HEK293 (cell line): ENCODE data around the gene TTC23L.

Experiments
- CTCF ChIA-PET: fragments of 350-600 bp; formaldehyde crosslinking; extraction: SDS; loops from one replicate; lab custom pipeline; 2021; ENCODE audit warnings: antibody characterized with exemption; lab: Yijun Ruan, JAX
- POLR2A ChIA-PET: fragments of 300-600 bp; formaldehyde crosslinking; extraction: SDS; loops from one replicate; lab custom pipeline; 2020; ENCODE audit warnings: antibody characterized with exemption, inconsistent platforms; lab: Yijun Ruan, JAX
- H3K27ac ChIP-seq: fragments of 200-500 bp; sonication (Bioruptor generic); 2 replicates; pipeline ENCODE4 v1.5.1; 2014; ENCODE audit warnings: low read depth, low read length, control low read depth, inconsistent platforms; ENCODE audit errors: extremely low read depth
- H3K36me3 ChIP-seq, 2 experiments: fragments of 200-500 bp in 1 of 2; sonication (Bioruptor generic) in 1 of 2; 1 replicate in 1 of 2; 2 replicates in 1 of 2; pipeline ENCODE4 v1.5.1; 2014 to 2017; ENCODE audit warnings: inconsistent platforms in 2 of 2, low read length in 2 of 2; ENCODE audit not compliant: control insufficient read depth in 2 of 2, insufficient read depth in 1 of 2
- H3K4me1 ChIP-seq: fragments of 200-500 bp; sonication (Bioruptor generic); 2 replicates; pipeline ENCODE4 v1.5.1; 2014; ENCODE audit warnings: mild to moderate bottlenecking, low read length, inconsistent platforms; ENCODE audit not compliant: control insufficient read depth, insufficient read depth
- H3K4me3 ChIP-seq: 2 replicates; pipeline ENCODE4 v1.5.1; 2011; ENCODE audit warnings: low read depth, mild to moderate bottlenecking, control low read depth, low read length, moderate library complexity
- H3K9me3 ChIP-seq: fragments of 200-500 bp; sonication (Bioruptor generic); 2 replicates; pipeline ENCODE4 v1.5.1; 2014; ENCODE audit warnings: low read depth, low read length, inconsistent platforms; ENCODE audit not compliant: control insufficient read depth, insufficient read depth
- GLIS2 ChIP-seq: fragments of 450-650 bp; formaldehyde crosslinking; IDR thresholded peaks from 2 replicates; pipeline ENCODE4 v1.5.1; 2016; ENCODE audit warnings: missing biosample characterization, missing genetic modification characterization
- HOXA7 ChIP-seq: sonication (generic); formaldehyde crosslinking; IDR thresholded peaks from 2 replicates; pipeline ENCODE4 v1.8.1; 2022; ENCODE audit warnings: missing genetic modification reagents, borderline replicate concordance
- RBAK ChIP-seq: fragments of 450-650 bp; formaldehyde crosslinking; IDR thresholded peaks from 2 replicates; pipeline ENCODE4 v1.5.1; 2016; ENCODE audit warnings: missing biosample characterization, missing genetic modification characterization
- SETDB1 ChIP-seq: IDR thresholded peaks from one replicate; pipeline ENCODE4 v1.6.1; 2017; ENCODE audit warnings: mild to moderate bottlenecking, low read length, moderate library complexity, mixed read lengths; ENCODE audit not compliant: insufficient read length
- SP3 ChIP-seq: fragments of 450-650 bp; formaldehyde crosslinking; IDR thresholded peaks from 2 replicates; pipeline ENCODE4 v1.5.1; 2016; ENCODE audit warnings: missing biosample characterization, missing genetic modification characterization
- ZNF133 ChIP-seq: fragments of 450-650 bp; formaldehyde crosslinking; IDR thresholded peaks from 2 replicates; pipeline ENCODE4 v1.5.1; 2016; ENCODE audit warnings: missing biosample characterization, missing genetic modification characterization
- ZNF202 ChIP-seq: fragments of 450-650 bp; formaldehyde crosslinking; IDR thresholded peaks from 2 replicates; pipeline ENCODE4 v1.5.1; 2016; ENCODE audit warnings: missing biosample characterization, missing genetic modification characterization, borderline replicate concordance
- ZNF266 ChIP-seq: fragments of 450-650 bp; formaldehyde crosslinking; IDR thresholded peaks from 2 replicates; pipeline ENCODE4 v1.5.1; 2016; ENCODE audit warnings: missing biosample characterization, missing genetic modification characterization, low read depth
- ZNF433 ChIP-seq: fragments of 450-650 bp; formaldehyde crosslinking; IDR thresholded peaks from 2 replicates; pipeline ENCODE4 v1.5.1; 2016; ENCODE audit warnings: missing biosample characterization, missing genetic modification characterization, low read depth
- ZNF530 ChIP-seq: fragments of 450-650 bp; formaldehyde crosslinking; IDR thresholded peaks from 2 replicates; pipeline ENCODE4 v1.5.1; 2016; ENCODE audit warnings: low read depth, missing biosample characterization, missing genetic modification characterization
- ZSCAN30 ChIP-seq: fragments of 450-650 bp; IDR thresholded peaks from 2 replicates; pipeline ENCODE4 v1.5.1; 2018; ENCODE audit warnings: missing biosample characterization, mild to moderate bottlenecking, missing genetic modification characterization, moderate library complexity
- TF ChIP-seq, protein P1 (sequence below): fragments of 450-650 bp; formaldehyde crosslinking; IDR thresholded peaks from 2 replicates; pipeline ENCODE4 v1.5.1; 2016; ENCODE audit warnings: missing biosample characterization, missing genetic modification characterization, low read depth
- TF ChIP-seq, protein P2 (sequence below): sonication (generic); formaldehyde crosslinking; IDR thresholded peaks from 2 replicates; pipeline ENCODE4 v1.8.1; 2022; ENCODE audit warnings: mild to moderate bottlenecking, moderate library complexity, missing genetic modification reagents
- TF ChIP-seq, protein P3 (sequence below): fragments of 450-650 bp; formaldehyde crosslinking; IDR thresholded peaks from 2 replicates; pipeline ENCODE4 v1.5.1; 2016; ENCODE audit warnings: missing biosample characterization, missing genetic modification characterization, borderline replicate concordance
- TF ChIP-seq, protein P4 (sequence below): fragments of 450-650 bp; formaldehyde crosslinking; IDR thresholded peaks from 2 replicates; pipeline ENCODE4 v1.5.1; 2016; ENCODE audit warnings: missing biosample characterization, missing genetic modification characterization
- TF ChIP-seq, protein P5 (sequence below): fragments of 450-650 bp; formaldehyde crosslinking; IDR thresholded peaks from 2 replicates; pipeline ENCODE4 v1.5.1; 2016; ENCODE audit warnings: missing biosample characterization, missing genetic modification characterization
- TF ChIP-seq, protein P6 (sequence below): fragments of 450-650 bp; formaldehyde crosslinking; IDR thresholded peaks from 2 replicates; pipeline ENCODE4 v1.5.1; 2016; ENCODE audit warnings: missing biosample characterization, missing genetic modification characterization

The TTC23L gene

DNA sequence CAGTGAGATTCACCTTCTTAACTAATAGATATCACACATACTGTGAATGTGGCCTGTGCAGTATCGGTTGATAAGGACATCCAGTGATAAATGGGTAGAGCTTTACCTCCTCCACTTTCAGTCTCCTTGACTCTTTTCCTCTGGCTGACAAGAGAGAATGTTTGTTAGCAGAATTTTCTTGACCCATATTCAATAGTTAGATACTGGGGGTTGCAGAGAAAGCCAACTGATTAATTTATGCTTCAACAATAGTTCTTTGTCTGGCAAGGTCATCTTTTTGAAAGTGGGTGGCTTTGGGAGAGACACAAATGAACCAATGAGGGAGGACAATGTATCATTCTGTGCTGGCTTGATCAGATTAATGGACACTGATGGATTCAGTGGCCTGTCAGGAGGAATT, 30.3 kb downstream of the TTC23L start (continued):
- TF ChIP-seq, protein P1, sequence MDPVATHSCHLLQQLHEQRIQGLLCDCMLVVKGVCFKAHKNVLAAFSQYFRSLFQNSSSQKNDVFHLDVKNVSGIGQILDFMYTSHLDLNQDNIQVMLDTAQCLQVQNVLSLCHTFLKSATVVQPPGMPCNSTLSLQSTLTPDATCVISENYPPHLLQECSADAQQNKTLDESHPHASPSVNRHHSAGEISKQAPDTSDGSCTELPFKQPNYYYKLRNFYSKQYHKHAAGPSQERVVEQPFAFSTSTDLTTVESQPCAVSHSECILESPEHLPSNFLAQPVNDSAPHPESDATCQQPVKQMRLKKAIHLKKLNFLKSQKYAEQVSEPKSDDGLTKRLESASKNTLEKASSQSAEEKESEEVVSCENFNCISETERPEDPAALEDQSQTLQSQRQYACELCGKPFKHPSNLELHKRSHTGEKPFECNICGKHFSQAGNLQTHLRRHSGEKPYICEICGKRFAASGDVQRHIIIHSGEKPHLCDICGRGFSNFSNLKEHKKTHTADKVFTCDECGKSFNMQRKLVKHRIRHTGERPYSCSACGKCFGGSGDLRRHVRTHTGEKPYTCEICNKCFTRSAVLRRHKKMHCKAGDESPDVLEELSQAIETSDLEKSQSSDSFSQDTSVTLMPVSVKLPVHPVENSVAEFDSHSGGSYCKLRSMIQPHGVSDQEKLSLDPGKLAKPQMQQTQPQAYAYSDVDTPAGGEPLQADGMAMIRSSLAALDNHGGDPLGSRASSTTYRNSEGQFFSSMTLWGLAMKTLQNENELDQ (tag by site-specific recombination): no peak

DNA sequence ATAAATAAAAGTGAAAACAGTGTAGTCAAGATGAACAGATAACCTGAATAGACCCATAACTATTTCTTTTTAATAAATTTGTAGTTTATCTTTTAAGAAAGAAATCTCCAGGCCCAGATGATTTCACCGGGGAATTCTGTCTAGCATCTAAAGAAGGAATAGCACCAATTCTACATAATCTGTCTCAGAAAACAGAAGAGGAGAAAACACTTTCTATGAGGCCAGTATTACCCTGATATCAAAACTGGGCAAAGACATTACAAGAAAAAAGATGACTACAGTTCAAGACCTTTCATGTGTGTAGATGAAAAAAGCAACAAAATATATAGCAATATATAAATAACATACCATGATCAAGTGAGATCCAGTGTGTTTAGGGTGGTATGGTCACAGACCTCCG, 31.4 kb downstream of the TTC23L start:
- Histone ChIP-seq H3K4me1 (peaks cover 7% of the 10 kb centered on the region; the same call in 1 of the 2 replicates), H3K27ac (no peak overlapping the region), H3K4me3 (no peak overlapping the region), H3K9me3 (no peaks in the 10 kb centered on the region), H3K36me3 (no peaks in the 10 kb centered on the region)
- CTCF ChIA-PET: interaction anchor here (0.7 to 1.6 kb wide), 2 partner anchors 28 to 951 kb away, joined by 3 read pairs; no protein-coding TSS in a partner anchor
- TF ChIP-seq, protein P2, sequence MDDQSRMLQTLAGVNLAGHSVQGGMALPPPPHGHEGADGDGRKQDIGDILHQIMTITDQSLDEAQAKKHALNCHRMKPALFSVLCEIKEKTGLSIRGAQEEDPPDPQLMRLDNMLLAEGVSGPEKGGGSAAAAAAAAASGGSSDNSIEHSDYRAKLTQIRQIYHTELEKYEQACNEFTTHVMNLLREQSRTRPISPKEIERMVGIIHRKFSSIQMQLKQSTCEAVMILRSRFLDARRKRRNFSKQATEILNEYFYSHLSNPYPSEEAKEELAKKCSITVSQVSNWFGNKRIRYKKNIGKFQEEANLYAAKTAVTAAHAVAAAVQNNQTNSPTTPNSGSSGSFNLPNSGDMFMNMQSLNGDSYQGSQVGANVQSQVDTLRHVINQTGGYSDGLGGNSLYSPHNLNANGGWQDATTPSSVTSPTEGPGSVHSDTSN (CRISPR knock-in tag): no peak
- peak; percentile 90 for TF ChIP-seq ZNF133 (tag by site-specific recombination)
- POLR2A ChIA-PET: no interaction called here

DNA sequence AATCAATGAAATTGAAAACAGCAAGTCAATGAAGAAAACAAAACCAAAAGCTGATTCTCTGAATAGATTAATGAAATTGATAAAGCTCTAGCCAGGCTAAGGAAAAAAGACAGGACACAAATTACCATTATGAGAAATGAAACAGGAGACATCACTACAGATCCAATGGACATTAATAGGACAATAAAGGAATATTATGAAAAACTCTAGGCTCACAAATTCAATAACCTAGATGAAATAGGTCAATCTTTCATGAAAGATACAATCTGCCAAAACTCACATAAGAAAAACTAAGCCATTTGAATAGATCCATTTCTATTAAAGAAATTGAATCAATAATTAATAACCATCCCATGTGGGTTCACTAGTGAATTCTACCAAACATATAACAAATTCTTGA, 37.3 kb downstream of the TTC23L start:
- no peaks in the 10 kb centered on the region for H3K4me1 ChIP-seq
- ChIA-PET CTCF (no interaction called here), POLR2A (no interaction called here)
- no peaks in the 10 kb centered on the region for H3K36me3 ChIP-seq
- H3K4me3 ChIP-seq: no peak overlapping the region
- H3K9me3 ChIP-seq: no peaks in the 10 kb centered on the region; the same call in 1 of the 2 replicates
- peak; percentile 61 for TF ChIP-seq SETDB1
- TF ChIP-seq, protein P3, sequence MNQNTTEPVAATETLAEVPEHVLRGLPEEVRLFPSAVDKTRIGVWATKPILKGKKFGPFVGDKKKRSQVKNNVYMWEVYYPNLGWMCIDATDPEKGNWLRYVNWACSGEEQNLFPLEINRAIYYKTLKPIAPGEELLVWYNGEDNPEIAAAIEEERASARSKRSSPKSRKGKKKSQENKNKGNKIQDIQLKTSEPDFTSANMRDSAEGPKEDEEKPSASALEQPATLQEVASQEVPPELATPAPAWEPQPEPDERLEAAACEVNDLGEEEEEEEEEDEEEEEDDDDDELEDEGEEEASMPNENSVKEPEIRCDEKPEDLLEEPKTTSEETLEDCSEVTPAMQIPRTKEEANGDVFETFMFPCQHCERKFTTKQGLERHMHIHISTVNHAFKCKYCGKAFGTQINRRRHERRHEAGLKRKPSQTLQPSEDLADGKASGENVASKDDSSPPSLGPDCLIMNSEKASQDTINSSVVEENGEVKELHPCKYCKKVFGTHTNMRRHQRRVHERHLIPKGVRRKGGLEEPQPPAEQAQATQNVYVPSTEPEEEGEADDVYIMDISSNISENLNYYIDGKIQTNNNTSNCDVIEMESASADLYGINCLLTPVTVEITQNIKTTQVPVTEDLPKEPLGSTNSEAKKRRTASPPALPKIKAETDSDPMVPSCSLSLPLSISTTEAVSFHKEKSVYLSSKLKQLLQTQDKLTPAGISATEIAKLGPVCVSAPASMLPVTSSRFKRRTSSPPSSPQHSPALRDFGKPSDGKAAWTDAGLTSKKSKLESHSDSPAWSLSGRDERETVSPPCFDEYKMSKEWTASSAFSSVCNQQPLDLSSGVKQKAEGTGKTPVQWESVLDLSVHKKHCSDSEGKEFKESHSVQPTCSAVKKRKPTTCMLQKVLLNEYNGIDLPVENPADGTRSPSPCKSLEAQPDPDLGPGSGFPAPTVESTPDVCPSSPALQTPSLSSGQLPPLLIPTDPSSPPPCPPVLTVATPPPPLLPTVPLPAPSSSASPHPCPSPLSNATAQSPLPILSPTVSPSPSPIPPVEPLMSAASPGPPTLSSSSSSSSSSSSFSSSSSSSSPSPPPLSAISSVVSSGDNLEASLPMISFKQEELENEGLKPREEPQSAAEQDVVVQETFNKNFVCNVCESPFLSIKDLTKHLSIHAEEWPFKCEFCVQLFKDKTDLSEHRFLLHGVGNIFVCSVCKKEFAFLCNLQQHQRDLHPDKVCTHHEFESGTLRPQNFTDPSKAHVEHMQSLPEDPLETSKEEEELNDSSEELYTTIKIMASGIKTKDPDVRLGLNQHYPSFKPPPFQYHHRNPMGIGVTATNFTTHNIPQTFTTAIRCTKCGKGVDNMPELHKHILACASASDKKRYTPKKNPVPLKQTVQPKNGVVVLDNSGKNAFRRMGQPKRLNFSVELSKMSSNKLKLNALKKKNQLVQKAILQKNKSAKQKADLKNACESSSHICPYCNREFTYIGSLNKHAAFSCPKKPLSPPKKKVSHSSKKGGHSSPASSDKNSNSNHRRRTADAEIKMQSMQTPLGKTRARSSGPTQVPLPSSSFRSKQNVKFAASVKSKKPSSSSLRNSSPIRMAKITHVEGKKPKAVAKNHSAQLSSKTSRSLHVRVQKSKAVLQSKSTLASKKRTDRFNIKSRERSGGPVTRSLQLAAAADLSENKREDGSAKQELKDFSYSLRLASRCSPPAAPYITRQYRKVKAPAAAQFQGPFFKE (tag by site-specific recombination): no peak
- TF ChIP-seq ZNF530 (tag by site-specific recombination): no peak
- no peak for TF ChIP-seq RBAK (tag by site-specific recombination)
- TF ChIP-seq, protein P4, sequence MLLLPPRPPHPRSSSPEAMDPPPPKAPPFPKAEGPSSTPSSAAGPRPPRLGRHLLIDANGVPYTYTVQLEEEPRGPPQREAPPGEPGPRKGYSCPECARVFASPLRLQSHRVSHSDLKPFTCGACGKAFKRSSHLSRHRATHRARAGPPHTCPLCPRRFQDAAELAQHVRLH (tag by site-specific recombination): 0 out of 2 replicates have a peak, but pooled peaks have one; percentile 15
- no peak overlapping the region for H3K27ac ChIP-seq

DNA sequence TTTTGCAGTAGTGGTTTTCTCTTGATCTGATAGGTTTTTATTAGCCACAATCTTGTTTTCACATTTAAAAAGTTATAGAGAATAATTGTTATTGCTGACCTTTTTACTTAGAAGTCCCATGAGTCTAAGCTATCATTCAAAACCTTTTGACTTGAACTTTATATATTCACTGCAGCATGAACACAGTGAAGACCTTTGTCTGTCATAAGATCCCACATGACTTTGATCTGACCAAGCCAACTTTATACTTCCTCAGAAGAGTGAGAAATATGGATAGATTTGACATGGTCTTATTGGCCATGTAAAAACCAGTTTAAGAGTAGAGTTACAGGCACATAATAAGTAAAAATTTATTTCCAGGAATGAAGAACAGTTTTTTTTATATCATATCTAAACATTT, 42.3 kb downstream of the TTC23L start:
- no peaks in the 10 kb centered on the region; the same call in 1 of the 2 replicates for H3K9me3 ChIP-seq
- no peak overlapping the region for H3K4me3 ChIP-seq
- ChIA-PET CTCF (interaction anchor here (0.6 to 2.3 kb wide), 2 partner anchors 17 to 396 kb away, joined by 3 to 14 read pairs; no protein-coding TSS in a partner anchor), POLR2A (no interaction called here)
- H3K4me1 ChIP-seq: no peaks in the 10 kb centered on the region
- H3K36me3 ChIP-seq: no peaks in the 10 kb centered on the region
- no peak overlapping the region for H3K27ac ChIP-seq
- TF ChIP-seq HOXA7 (CRISPR knock-in tag): no peak
- TF ChIP-seq, protein P5, sequence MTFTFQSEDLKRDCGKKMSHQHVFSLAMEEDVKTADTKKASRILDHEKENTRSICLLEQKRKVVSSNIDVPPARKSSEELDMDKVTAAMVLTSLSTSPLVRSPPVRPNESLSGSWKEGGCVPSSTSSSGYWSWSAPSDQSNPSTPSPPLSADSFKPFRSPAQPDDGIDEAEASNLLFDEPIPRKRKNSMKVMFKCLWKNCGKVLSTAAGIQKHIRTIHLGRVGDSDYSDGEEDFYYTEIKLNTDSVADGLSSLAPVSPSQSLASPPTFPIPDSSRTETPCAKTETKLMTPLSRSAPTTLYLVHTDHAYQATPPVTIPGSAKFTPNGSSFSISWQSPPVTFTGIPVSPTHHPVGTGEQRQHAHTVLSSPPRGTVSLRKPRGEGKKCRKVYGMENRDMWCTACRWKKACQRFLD (tag by site-specific recombination): no peak
- TF ChIP-seq, protein P6, sequence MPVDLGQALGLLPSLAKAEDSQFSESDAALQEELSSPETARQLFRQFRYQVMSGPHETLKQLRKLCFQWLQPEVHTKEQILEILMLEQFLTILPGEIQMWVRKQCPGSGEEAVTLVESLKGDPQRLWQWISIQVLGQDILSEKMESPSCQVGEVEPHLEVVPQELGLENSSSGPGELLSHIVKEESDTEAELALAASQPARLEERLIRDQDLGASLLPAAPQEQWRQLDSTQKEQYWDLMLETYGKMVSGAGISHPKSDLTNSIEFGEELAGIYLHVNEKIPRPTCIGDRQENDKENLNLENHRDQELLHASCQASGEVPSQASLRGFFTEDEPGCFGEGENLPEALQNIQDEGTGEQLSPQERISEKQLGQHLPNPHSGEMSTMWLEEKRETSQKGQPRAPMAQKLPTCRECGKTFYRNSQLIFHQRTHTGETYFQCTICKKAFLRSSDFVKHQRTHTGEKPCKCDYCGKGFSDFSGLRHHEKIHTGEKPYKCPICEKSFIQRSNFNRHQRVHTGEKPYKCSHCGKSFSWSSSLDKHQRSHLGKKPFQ (tag by site-specific recombination): no peak
- TF ChIP-seq ZSCAN30: no peak
- TF ChIP-seq ZNF433: no peak
- no peak for TF ChIP-seq ZNF202 (tag by site-specific recombination)
- TF ChIP-seq GLIS2: no peak
- TF ChIP-seq SP3 (tag by site-specific recombination): no peak
- TF ChIP-seq ZNF266: no peak
